ENCODE measurements around the gene GYPC. TPM values are rescaled to one million over a fixed set of nuclear protein-coding genes. Genes with fewer than 3 reads are reported as not detected.
"Not testable (repeated sequence)": the region's sequence is repeated elsewhere in the genome, so short reads cannot be mapped to it uniquely, and the experiment has no call there.

GYPC gene
- polyA plus RNA-seq, 3 donors from 2014 or later, result 164 to 231 (median 178) TPM

DNA sequence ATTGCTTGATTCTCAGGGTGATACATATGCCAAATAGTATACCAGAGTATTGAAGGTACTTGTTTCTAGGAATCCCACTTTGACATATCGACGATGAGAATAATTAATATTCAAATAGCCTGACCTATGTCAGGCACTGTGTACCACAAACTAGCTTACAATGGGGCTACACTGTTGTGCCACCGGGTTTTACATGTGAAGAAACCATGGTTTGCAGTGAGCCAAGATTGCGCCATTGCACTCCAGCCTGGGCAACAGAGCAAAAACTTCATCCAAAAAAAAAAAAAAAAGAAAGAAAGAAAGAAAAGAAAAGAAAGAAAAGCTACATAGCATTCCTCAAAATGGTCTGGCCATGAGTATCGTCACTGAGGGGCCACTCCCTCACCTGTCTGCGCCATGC is 25.5 kb downstream of the GYPC start:
- Mint-ChIP-seq H3K27me3 (ENCODE audit: low read depth in 3 of 3) (peaks cover 0 to 1% (median 0%) of the 10 kb centered on the region in 3 donors), H3K4me1 (peaks cover 60 to 75% of the 10 kb centered on the region in 2 donors), H3K4me3 (no peak overlapping the region), H3K27ac (peak overlapping the region in 1 of 6 donors; percentile 36), H3K9me3 (peaks cover 0 to 3% (median 0%) of the 10 kb centered on the region in 6 donors), H3K36me3 (peaks cover under 1 to 19% (median 12%) of the 10 kb centered on the region in 3 donors)
- DNase-seq, result no peak

GRCh38 chr2:126685629-126686028 is 29.7 kb downstream of the GYPC start:
- DNase-seq, result no peak
- Mint-ChIP-seq H3K27me3 (ENCODE audit: low read depth in 3 of 3) (peaks cover 0 to 3% (median 0%) of the 10 kb centered on the region in 3 donors), H3K4me1 (peaks cover 49 to 78% of the 10 kb centered on the region in 2 donors), H3K36me3 (peaks cover 19 to 29% (median 28%) of the 10 kb centered on the region in 3 donors), H3K27ac (peak overlapping the region in 2 of 6 donors; percentile 12 to 68), H3K4me3 (no peak overlapping the region), H3K9me3 (peaks cover 0 to 6% (median 0%) of the 10 kb centered on the region in 6 donors)

DNA sequence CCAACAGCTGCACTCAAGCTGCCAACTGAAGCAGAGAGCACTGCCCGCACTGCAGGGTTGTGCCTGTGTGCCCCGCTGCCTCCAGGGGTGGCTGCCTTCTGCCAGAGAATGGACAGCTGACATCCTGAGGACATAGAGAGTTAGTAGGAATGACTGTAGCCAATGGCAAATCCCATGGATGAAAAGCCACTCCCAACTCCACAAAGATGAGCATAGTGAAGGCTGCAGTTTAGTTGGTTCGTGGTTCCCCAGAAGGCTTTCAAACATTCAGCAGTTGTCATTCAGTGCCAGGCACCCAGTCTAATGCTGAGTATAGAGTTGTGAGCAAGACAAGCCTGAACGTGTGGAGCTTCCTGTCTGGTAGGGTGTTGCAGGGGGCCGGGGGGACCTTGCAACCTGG is 30.3 kb downstream of the GYPC start:
- no peak for DNase-seq
- Mint-ChIP-seq H3K4me1 (peaks cover 48 to 79% of the 10 kb centered on the region in 2 donors), H3K9me3 (peaks cover 0 to 4% (median 0%) of the 10 kb centered on the region in 6 donors), H3K36me3 (peaks cover 19 to 31% (median 27%) of the 10 kb centered on the region in 3 donors), H3K4me3 (no peak overlapping the region), H3K27me3 (ENCODE audit: low read depth in 3 of 3) (peaks cover 0 to 3% (median 0%) of the 10 kb centered on the region in 3 donors), H3K27ac (peak overlapping the region in 3 of 6 donors; percentile 11 to 35 (median 31))

- peaks cover 49 to 79% of the 10 kb centered on the region in 2 donors for H3K4me1 Mint-ChIP-seq
- H3K4me3 Mint-ChIP-seq, result no peak overlapping the region
- peaks cover 0 to 3% (median 0%) of the 10 kb centered on the region in 3 donors for H3K27me3 Mint-ChIP-seq (ENCODE audit: low read depth in 3 of 3)
- no peak for DNase-seq
- H3K27ac Mint-ChIP-seq, result no peak overlapping the region
- peaks cover 0 to 3% (median 0%) of the 10 kb centered on the region in 6 donors for H3K9me3 Mint-ChIP-seq
- peaks cover 19 to 36% (median 31%) of the 10 kb centered on the region in 3 donors for H3K36me3 Mint-ChIP-seq
Observed at GRCh38 chr2:126686841-126687485, 31.0 kb downstream of the GYPC start.

DNA sequence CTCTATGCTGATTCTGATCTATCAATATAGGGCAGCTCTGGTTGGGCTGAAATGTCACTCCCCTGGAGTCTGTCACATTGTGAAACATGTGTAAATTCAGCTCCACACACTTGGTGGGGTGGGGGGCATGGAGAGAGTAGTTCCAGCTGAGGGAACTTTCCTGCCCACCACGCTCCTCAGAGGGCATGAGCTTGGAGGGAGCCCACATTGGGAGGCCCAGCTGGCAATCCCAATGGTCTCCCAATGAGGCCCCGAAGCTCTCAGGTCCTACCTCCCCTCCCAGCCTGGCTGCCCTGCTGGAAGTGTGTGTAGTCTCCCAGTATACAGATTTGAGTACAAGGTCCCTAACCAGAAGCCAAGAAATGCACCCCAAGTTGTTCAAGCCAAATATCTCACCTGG is 31.5 kb downstream of the GYPC start:
- DNase-seq, result no peak
- Mint-ChIP-seq H3K4me1 (peaks cover 51 to 74% of the 10 kb centered on the region in 2 donors), H3K27me3 (ENCODE audit: low read depth in 3 of 3) (peaks cover 0 to 3% (median 0%) of the 10 kb centered on the region in 3 donors), H3K9me3 (peaks cover 0 to 3% (median 0%) of the 10 kb centered on the region in 6 donors), H3K4me3 (no peak overlapping the region), H3K36me3 (peaks cover 24 to 37% (median 33%) of the 10 kb centered on the region in 3 donors), H3K27ac (peak overlapping the region in 1 of 6 donors; percentile 17)

DNA sequence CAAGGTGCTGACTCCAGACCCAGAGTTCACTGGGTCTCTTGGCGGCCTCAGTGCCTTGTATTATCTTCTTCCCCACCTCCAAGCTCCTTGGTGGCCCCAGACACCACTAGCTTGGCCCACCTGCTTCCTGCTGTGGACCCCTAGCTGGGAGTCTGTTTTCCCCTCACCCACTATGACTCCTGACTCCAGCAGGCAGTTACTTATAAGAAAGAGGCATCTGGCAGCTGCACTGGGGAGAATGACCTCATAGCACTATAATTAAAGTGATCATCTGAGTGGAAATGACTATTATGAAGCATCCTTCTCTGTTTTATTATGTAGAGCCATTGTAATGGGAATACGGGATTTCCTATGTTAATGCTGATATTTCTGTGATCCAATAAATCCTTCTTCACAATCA is 32.6 kb downstream of the GYPC start:
- H3K4me3 Mint-ChIP-seq; H3K9me3 Mint-ChIP-seq; DNase-seq; H3K27me3 Mint-ChIP-seq (ENCODE audit: low read depth in 3 of 3): not testable (repeated sequence)
- H3K36me3 Mint-ChIP-seq, result peaks cover 32 to 46% (median 35%) of the 10 kb centered on the region in 3 donors
- peak overlapping the region in 2 of 6 donors; percentile 28 to 40 for H3K27ac Mint-ChIP-seq
- peaks cover 41 to 63% of the 10 kb centered on the region in 2 donors for H3K4me1 Mint-ChIP-seq

GRCh38 chr2:126692241-126692640 is 36.3 kb downstream of the GYPC start:
- peaks cover 28 to 41% of the 10 kb centered on the region in 2 donors for H3K4me1 Mint-ChIP-seq
- H3K27ac Mint-ChIP-seq, result peak overlapping the region in 1 of 6 donors; percentile 14
- DNase-seq; H3K9me3 Mint-ChIP-seq; H3K27me3 Mint-ChIP-seq (ENCODE audit: low read depth in 3 of 3); H3K4me3 Mint-ChIP-seq: not testable (repeated sequence)
- H3K36me3 Mint-ChIP-seq, result peaks cover 41 to 74% (median 41%) of the 10 kb centered on the region in 3 donors

DNA sequence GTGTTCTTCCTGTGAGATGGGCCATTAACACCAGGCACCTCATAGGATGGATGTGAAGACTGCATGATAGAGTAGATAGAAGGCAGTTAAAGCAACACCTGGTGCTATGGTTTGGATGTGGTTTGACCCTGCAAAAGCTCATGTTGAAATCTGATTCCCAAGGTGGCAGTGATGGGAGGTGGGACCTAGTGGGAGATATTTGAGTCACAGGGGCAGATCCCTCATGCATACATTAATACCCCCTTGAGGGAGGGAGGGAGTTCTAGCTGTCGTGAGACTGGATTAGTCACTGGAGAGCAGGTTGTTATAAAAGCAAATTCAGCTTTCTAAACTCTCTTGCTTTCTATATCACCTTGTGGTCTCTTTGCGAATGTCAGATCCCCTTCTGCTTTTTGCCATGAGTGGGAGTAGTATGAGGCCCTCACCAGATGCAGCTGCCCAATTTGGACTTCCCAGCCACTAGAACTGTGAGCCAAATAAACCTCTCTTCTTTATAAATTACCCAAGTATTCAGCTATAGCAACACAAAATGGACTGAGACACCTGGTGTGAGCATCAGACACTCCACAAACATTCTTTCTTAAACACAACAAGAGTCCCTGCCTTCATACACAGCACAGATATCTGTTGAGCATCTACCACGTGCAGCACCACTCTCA is 37.1 kb downstream of the GYPC start:
- Mint-ChIP-seq H3K27ac (peak overlapping the region in 2 of 6 donors; percentile 34 to 81), H3K4me1 (peaks cover 25 to 34% of the 10 kb centered on the region in 2 donors), H3K36me3 (peaks cover 41 to 81% (median 45%) of the 10 kb centered on the region in 3 donors)
- not testable (repeated sequence) for H3K4me3 Mint-ChIP-seq; DNase-seq; H3K27me3 Mint-ChIP-seq (ENCODE audit: low read depth in 3 of 3); H3K9me3 Mint-ChIP-seq

DNA sequence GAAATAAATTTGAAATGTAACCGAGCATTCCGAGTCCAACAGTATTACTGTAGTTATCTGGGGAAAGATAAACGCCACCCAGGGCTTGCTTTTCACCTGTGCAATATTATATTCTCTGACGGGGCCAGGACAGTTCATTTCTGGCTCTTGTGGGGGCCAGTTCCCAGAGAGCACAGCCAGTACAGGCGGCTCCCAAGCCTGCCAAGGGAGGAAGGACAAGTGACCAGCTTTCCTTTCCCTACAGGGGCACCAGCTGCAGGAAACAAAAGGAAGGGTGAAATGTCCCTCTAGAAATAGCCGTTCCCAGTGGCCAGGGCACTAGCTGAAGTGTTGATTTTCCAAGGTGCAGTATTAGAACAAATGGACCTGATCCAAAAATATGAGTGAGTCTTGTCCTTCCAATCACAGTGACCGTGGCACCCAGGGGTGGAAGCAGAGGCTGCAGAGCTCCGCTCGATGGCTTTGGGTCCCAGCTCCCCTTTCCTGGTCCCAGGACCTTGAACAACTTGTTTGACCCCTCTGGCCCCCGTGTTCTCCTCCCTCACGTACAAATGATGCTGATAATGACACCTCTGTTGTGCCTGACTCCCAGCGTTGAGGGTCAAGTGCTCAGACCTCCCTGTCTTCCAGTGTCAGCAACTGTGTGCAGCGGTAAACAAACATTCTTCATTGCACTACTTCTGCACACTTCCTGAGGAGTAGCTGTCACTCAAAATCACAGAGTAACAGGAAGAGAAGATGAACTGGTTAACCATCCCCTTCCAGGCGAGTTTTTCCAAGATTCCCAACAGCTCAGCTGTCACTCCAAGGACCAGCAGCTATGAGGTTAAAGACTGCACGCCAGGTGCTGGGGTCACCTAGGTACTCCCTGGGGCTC is 40.9 kb downstream of the GYPC start:
- peaks cover 23 to 53% (median 33%) of the 10 kb centered on the region in 3 donors for H3K36me3 Mint-ChIP-seq
- peaks cover 0 to 1% (median 0%) of the 10 kb centered on the region in 6 donors for H3K9me3 Mint-ChIP-seq
- no peak for DNase-seq
- H3K4me3 Mint-ChIP-seq, result no peak overlapping the region
- H3K27me3 Mint-ChIP-seq (ENCODE audit: low read depth in 3 of 3), result peaks cover 0 to 2% (median 0%) of the 10 kb centered on the region in 3 donors
- peak overlapping the region in 1 of 6 donors; percentile 67 for H3K27ac Mint-ChIP-seq
- peaks cover under 1 to 6% of the 10 kb centered on the region in 2 donors for H3K4me1 Mint-ChIP-seq

GRCh38 chr2:126698376-126698775 is 42.4 kb downstream of the GYPC start:
- Mint-ChIP-seq H3K36me3 (peaks cover 15 to 42% (median 21%) of the 10 kb centered on the region in 3 donors), H3K27ac (peak overlapping the region in 4 of 6 donors; percentile 2 to 23 (median 8)), H3K4me3 (no peak overlapping the region), H3K4me1 (peaks cover 0 to 3% of the 10 kb centered on the region in 2 donors), H3K27me3 (ENCODE audit: low read depth in 3 of 3) (peaks cover 0 to 2% (median 0%) of the 10 kb centered on the region in 3 donors), H3K9me3 (no peaks in the 10 kb centered on the region)
- no peak for DNase-seq

- Mint-ChIP-seq H3K4me1 (peaks cover 0 to 3% of the 10 kb centered on the region in 2 donors), H3K36me3 (peaks cover 15 to 37% (median 18%) of the 10 kb centered on the region in 3 donors), H3K27ac (peak overlapping the region in 2 of 6 donors; percentile 15 to 23), H3K27me3 (ENCODE audit: low read depth in 3 of 3) (peaks cover 0 to 2% (median 0%) of the 10 kb centered on the region in 3 donors), H3K9me3 (no peaks in the 10 kb centered on the region), H3K4me3 (no peak overlapping the region)
- no peak for DNase-seq
Observed at GRCh38 chr2:126699018-126699417, 43.1 kb downstream of the GYPC start.

DNA sequence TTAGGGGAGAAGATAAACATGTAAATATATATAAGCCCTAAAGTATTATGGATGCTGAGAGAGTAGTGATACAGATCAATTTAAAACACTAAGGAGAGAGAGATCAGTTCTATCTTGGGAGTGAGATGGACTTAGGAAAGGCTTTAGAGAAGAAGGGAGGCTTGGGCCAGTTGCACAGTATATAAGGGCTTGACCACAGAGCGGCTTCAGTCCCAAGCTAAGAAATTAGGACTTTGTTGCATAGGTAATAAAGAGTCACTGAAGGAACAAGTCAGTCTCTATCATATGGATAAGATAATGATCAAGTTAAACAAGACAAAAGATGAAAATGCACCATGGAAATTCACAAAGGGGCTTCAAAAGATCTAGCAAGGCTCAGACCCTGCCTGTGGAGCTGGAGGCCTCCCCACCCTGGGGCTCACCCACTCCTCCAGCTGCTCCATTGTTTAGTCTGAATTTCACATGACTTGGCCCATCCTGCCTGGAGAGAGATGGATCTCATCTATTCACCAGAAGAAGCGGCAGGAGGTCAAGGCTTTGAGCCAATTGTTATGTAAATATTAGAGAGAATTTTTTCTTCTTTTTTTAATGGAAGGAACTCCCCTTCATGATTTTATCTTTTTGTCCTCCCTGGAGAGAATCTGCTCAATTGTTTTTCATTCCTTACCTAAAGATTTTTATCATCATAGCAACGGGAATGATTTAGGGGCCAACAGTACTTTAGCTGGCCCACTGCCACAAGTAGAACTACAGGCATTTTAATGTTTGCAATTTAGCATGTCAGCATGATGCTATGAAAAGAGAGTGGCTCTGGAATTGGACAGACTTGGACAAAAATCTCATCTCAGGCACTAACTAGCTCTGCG is 44.0 kb downstream of the GYPC start:
- H3K27me3 Mint-ChIP-seq (ENCODE audit: low read depth in 3 of 3), result peaks cover 0 to 2% (median 0%) of the 10 kb centered on the region in 3 donors
- no peak overlapping the region for H3K4me3 Mint-ChIP-seq
- H3K4me1 Mint-ChIP-seq, result peaks cover 0 to 2% of the 10 kb centered on the region in 2 donors
- no peaks in the 10 kb centered on the region for H3K9me3 Mint-ChIP-seq
- no peak for DNase-seq
- peaks cover 9 to 30% (median 15%) of the 10 kb centered on the region in 3 donors for H3K36me3 Mint-ChIP-seq
- H3K27ac Mint-ChIP-seq, result peak overlapping the region in 4 of 6 donors; percentile 4 to 39 (median 18)

Data from immature natural killer cell (primary cell).